ENCODE measurements around the gene ITIH5.

Gene ITIH5

DNA sequence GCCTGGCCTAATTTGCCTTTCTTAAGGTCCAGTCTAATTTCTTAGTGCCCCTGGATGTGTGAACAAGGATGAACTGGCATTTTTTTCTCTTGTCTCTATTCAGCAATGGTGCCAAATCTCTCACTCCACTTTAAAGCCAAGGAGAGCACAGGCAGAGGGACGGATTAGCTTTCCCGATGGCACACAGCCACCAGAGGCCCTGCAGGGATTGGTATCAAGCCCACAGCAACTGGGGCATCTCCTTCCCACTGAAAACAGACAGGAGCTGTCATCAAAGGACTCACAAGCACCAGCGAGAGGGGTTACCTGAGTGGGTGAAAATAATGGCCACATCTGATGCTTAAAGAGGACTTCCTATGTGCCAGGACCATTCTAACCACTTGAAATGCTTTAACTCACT lies 83.1 kb downstream of the ITIH5 start:
- no peak for DNase-seq (ENCODE audit: low spot score)

DNA sequence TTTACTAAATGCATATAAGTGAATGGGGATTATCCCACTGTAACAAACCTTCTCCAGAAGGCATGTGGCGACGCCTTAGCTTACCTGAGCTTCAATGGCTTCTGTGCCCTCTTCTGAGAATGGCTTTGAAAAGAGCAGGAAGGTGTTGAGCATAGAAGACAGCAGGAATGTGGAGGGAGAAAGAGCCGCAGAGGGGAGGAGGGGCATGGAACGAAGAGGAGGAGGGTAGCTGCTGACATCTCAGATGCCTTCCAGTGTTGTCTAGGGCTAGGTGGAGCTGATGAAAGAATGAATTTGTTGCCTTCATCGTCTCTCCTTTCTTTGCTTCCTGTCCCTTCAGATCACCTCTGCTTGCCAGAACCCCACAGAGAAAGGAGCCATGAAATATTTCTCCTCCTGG lies 86.2 kb downstream of the ITIH5 start:
- no peak for DNase-seq (ENCODE audit: low spot score)

DNA sequence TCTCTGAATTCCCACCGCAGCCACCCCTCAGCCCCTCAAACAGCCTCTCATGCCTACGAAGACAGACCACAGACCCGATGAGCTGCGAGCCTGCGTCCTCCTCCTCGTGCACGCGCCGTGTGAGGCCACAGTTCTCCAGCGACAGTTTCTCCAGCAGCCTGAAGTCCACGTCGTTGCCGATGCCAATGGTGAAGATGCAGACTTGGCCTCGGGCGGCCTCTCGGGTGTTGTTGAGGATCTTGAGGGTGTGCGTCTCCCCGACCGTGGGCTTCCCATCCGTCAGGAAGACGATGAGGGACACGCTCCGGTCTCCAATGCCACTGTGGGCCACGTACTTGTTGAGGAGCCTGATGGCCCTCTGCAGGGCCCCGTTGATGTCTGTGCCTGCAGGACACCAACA lies 87.1 kb downstream of the ITIH5 start:
- DNase-seq (ENCODE audit: low spot score), result no peak

DNA sequence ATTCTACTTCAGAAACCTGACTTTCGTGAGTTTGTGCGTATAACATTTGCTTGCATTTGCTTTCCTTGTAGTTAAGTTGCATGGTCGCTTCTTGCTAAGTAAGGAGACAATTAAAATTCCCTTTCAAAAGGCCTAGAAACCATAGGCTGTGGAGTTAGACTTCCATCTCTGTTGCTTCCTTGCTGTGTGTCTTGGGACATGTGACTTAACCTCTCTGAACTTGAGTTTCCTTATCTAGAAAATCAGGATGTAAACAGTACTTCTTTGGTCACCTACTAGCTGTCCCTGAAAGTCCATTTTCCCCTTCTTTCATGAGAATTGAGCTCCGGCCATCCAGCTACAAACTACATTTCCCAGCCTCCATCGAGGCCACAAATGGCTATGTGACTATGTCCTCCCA lies 89.2 kb downstream of the ITIH5 start:
- DNase-seq (ENCODE audit: low spot score), result no peak

DNA sequence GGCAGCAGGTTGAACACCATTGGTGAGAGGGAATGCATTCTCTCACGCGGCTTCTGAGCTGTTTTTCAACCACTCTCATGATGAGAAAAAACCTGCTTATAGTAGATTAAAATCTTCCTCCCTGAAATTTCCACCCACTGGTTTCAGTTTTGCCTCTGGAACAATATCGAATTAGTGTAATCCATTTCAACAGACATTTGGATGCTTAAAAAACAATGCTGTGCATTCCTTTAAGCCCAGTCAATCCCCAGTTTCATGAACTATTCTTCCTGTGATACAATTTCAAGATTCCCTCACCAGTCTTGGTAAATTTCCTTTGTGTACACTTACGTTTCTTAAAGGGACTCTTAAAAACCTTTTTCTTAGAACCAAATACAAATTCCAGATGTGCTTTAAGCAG lies 89.6 kb downstream of the ITIH5 start:
- peak; percentile 60 for DNase-seq (ENCODE audit: low spot score)

DNA sequence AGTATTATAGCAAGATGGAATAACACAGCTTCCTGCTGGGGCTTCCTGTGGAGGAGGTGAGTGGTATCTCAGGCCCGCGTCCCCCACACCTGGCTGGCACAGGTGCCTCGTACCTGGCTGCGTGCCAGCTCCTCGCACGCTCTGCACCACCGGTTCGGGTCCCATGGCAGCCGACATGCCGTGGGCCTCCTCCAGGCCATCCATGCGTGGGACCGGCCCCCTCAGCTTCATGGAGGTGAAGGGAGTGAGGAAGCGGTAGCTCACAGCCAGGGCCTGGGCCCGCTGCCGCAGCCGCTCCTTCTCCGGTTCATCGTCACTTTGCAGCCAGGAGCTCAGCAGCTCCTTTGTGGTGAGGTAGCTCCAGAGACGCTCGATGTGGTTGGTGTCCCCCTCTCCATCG lies 90.4 kb downstream of the ITIH5 start:
- DNase-seq (ENCODE audit: low spot score), result no peak

DNA sequence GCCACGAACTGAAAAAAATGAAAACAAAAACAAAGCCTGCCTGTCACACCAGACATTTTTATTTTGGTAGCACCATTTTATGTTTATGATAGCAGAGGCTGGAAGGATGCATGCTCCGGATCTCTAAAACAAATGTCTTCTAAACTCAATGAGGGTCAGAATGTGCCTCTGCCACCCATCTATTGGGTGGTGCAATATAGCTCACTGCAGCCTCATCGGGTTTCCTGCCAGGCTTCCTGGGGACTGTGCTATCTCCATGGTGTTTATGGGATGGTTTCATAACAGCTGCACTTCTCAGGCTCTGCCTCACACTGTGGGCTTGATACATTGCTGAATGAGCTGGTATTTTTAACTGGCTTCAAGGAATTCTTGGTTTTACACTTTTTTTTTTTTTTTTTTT lies 94.4 kb downstream of the ITIH5 start:
- DNase-seq (ENCODE audit: low spot score), result peak; percentile 61

DNA sequence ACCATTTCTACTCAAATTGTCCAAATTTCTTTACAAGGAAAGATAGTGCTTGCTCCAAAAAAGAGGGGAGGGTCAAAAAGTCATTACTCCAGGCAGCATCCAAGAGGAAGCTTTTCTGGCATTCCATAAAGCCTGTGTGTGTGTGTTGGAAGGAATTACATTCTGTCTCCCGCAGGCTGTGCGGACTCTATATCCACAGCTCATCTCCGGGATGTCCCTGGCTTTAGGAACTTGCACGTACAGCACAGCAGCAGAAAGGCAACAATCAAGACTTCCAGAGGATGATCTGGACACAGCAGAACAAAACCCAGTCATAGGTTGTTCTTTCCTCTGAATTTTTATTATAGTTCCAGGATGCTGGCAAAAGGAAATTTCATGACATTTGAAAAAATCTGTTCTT lies 94.8 kb downstream of the ITIH5 start:
- no peak for DNase-seq (ENCODE audit: low spot score)

DNA sequence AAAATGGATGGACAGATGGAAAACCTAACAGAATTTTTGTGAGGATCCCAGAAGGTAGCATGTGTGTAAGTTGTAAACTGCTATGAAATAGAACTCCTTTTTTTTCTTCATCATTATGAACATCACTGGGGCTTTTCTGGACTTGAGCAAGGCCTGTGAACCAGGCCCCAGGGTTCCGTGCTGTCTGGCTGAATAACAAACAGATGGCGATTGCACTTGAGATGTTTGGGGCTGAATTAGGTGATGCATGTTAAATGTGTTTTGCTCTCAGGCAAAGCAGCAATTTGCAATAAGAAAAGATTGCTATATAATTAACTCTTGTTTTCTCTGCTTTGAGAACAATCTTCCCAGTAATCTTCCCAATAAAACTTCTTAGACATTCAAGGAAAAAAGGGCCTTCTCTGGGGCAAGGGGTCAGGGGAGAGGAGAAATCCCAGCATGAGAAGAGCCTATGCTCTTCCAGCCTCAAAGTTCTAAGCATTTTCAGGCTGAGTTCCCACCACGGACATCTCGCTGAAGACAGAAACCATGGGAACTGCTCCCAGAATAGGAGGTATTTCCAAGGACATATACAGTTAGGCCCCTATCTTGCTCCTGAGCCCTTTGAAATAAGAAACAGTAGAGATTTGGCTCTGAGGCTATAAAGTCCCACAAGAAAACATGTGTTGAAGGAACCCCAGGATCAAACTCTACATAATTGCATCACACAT lies 98.7 kb downstream of the ITIH5 start:
- DNase-seq (ENCODE audit: low spot score), result no peak

DNA sequence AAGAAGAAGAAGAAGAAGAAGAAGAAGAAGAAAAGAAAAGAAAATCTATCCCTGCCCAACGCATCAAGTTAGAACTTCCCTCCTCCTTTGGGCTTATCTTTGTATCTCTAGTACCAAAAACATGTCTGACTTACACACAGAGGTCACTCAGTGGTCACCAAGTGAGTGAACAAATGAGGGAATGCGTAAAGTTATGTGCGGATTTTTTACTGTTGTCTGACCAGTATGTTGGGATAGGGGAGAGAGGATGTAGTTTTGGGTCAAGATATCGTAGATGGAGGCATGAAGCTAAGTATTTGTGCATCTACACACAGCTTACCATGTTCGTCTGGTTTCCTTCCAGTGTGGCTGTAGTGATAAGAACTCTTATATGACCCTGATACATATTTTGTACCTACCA lies 99.9 kb downstream of the ITIH5 start:
- no peak for DNase-seq (ENCODE audit: low spot score)

DNA sequence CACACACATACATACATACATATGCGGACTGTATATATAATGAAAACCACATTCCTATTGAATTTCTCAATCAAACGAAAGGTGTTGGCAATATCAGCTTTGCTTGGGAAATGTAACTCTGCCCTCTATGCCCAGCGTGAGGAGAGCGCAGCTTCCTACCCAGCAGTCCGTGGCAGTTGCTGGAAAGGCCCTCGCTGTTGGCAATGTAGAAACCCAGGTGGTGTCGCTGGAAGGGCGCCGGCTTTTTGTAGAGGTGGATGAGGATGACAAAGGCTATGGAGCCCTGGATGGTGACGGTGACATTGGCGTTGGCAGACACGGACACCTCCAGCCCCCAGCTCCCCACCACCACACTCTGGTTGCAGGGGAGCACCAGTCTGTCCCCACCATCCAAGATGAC lies 100.9 kb downstream of the ITIH5 start:
- no peak for DNase-seq (ENCODE audit: low spot score)

DNA sequence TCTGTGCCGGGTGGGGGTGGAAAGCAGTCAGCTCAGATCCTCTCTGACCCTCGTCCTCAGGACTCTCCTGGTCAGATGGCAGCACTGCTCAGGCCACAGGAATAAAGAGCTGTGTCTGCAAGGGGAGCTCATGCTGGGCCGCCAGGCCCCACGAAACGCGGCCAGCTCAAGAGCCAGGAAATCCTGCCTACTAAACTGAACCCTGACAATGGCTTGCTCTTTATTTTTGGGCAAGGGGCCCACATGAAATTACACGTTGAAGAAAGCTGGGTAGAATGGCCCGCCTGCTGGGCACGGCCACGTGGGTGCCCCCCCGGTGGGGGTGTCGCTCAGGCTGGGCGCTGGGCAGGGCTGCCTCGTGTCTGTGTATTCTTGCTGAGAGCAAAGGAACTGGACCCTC lies 103.0 kb downstream of the ITIH5 start:
- no peak for DNase-seq (ENCODE audit: low spot score)

DNA sequence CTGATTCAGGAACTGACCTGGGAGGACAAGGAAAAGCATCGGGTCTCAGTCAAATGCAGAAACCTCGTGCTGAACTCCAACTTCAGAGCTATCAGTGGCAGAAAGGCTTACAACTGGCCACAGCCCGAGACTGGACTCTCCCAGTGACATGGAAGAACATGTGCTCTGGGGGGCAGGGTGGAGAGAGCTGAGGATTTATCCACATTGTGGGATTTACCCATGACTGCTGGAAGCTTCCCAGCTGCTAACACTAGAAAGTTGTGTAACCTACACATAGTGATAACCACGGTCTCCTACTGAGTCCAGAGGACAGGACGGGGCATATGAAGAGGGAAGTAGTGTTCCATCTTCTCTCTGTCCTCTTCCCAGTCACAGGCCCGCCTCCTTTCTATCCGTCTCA lies 103.4 kb downstream of the ITIH5 start:
- no peak for DNase-seq (ENCODE audit: low spot score)

DNA sequence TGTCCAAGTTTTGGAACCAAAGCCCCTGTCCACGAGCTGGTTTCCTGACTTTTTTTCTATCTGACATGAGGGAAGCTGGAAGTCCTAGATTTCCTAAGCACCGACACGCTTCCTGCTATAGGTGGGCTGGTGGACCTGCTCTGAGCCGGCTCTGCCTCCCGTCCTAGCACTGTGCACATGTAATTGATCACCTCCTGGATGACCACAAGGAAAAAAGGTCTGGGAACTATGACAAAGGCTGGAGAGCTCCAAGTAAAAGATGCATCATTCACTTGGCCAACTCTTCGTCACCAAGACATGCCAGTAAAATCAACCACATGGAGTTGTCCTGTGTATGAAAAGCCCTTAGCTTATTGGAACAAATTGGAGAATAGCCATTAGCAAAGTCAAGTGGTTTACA lies 104.8 kb downstream of the ITIH5 start:
- no peak for DNase-seq (ENCODE audit: low spot score)

DNA sequence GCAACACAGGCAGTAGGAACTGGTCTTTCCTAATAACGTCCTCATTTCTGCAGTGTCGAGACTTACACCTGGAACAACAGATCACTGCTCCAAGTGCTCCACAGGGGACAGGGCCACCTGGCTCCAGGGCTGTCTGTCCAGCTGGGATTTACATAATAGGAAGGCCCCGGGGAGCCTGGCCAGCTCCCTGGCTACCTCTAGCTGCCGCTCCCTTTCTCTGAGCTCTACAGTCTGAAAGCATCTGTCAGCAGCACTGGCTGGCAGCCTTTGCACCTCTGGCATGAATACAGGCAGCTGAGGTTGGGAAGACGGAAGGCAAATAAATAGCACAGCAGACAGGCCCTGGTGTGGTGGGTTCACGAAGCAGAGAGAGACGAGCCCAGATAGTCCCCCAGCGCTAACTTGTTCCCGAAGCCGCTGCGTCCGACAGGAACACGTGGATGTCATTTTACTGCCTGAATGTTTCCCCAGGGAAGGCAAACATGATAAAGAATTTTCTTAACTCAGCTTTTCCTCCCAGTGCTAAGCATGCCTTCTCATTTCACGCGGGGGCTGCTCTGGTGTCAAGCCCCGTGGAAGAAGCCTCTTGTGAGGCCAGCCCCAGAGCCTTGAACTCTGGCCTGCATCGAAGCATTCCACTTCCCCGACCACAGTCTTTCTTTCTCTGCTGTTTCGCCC lies 105.4 kb downstream of the ITIH5 start:
- no peak for DNase-seq (ENCODE audit: low spot score)

DNA sequence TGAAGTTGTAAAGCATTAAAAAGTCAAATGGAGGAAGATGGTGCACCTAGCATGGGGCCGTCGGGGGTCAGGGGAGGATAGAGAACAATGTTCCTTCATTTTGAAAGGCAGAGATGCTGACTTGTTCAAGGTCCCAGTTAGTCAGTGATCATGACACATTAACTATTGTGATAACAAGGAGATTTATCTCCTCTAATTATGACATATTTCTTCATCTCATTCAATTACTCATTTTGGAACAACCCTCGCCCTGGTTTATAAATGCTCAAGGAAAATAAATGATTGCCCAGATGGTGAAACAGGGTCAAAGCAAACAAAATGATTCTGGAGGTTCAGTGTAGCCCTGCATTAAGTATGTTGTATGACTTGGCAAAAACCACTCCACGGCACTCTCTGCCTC lies 106.2 kb downstream of the ITIH5 start:
- no peak for DNase-seq (ENCODE audit: low spot score)

DNA sequence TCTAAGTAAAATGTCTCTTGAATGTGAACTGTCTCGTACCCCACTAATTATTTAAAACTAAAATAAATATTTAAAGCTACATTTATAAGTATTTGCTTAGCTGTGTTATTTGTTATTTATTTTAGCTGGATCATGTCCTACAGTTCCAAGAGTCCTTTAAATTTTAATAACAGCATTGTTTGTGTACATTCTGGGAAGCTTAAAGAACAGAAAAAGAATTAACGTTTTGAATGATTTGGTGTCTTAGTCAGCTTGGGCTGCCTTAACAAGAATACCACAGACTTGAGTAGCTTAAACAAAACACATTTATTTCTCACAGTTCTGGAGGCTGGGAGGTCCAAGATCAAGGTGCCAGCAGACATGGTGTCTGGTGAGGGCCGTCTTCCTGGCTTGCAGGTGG lies 107.4 kb downstream of the ITIH5 start:
- DNase-seq (ENCODE audit: low spot score), result no peak

DNA sequence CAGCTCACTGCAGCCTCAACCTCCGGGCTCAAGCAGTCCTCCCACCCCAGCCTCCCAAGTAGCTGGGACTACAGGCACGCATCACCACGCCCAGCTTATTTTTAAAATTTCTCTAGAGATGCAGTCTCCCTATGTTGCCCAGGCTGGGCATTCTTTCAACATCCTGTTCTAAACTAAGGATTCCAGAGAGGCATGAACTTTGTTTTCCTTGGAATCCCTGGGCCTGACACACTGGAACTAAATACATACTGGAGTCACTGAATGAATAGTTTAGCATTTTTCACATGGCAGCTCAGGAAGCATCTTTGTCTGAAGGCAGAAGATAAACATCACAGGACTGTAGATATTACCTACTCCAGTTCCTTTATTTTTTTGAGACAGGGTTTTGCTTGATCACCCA lies 108.7 kb downstream of the ITIH5 start:
- DNase-seq (ENCODE audit: low spot score), result no peak

DNA sequence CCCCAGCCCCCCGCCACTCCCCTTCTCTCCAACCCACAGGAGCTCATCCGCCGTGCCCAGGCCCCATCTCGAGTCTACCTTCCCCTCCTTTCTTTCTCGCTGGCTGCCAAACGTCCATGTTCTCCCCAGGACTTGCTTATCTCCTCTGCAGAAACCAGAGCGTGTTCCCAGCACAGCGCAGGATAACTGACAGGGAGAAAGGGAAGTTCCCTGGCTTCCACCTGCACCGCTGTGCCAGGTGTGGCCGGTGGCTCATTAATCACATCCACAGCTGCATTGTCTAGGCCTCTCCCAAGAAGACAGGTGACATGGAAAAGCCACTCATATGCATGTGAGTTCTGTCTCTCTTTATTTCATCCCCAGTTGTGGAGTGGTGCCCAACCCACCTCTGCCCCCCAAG lies 113.2 kb downstream of the ITIH5 start:
- no peak for DNase-seq (ENCODE audit: low spot score)

DNA sequence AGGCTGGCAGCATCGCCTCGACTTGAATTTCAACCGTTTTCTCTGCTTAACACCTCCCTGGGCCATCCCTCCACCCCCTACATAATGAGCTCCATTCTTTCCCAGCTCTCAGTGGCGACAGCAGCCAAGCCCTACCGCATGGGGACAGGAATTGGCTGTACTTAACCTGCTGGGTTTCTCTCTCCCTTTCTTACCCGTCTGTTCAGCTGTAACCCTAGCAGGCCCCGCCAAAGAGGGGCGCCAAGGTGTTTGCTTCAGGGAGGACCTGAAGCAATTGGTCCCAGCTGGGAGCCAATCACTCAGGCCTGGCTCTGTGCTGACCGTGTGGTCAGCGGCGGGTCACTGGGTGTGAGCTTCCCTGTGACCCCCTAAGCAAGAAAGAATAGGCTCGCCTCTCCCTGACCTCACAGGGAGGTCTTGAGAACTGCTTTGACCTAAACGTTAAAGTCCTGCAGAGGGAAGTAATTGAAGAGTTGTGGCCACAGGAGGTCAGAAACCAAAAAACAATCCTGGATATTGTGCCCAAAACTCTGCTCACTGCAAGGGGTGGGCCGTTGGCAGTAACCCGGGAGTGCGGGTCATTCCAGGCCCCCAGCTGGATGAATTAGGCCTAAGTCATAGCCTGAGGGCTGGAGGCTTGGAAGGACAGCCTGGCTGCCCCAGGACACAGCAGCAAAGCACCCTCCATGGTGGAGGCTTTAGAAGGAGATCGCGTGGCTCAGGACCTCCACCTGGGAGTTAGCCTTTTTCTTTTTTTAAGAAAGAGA lies 114.6 kb downstream of the ITIH5 start:
- DNase-seq (ENCODE audit: low spot score), result no peak

DNA sequence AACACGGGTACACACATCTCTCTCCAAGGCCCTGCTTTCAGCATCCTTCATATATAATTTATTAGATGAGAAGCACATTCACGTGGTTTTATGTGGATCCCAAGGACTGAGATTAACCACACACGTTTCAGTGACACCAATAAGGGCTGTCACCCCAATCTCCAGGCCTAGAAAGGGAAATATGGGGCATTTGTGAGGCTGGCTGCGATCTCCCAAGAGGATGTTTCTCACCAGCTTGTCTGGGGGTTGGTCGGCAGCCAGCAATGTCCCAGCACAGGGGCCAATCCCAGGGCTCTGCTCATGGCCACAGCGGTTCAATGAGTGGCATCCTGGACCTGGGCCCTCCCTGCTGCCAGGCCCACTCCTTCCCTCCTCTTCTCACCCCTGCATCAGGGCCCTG lies 115.5 kb downstream of the ITIH5 start:
- no peak for DNase-seq (ENCODE audit: low spot score)

DNA sequence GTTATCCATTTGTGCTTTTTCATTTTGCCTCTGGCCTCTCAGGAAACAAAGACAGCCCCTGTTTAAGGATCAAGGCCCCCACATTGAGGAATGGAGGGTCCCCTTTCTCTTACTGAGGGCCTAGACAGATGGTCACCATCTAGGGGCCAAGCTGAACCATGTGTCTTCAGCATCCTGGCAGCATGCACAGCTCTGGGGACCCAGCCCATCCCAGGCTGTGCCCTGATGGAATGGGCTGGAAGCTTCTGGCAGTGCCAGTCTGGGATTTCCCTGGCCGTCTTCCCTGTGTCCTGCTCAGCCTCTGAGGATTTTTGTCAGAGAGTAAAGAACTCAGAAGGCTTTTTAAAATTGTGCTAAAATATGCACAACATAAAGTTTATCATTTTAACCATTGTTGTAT lies 116.8 kb downstream of the ITIH5 start:
- no peak for DNase-seq (ENCODE audit: low spot score)

DNA sequence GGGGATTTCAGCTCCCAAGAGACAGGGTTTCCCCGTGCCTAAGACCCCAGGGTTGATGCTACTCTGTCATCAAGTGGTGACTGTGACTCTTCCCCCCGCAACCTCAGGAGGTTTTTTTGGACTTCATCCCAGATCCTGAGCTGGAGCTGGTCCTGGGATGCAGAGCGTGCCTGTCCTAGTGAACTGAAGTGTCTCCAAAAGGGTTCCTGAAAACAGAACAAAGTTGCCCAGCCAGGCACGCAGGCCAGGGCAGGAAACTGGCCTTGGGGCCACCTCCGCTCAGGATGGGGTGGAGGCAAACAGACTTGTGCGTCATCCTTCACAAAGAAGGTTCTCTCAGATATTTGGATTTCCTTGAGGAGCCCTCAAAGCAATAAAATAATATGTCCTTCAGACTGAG lies 118.9 kb downstream of the ITIH5 start:
- no peak for DNase-seq (ENCODE audit: low spot score)

All from kidney capillary endothelial cell (primary cell).